Amniotic epithelial cell (primary cell): ENCODE data around the gene DUOXA1.
A peak's percentile ranks its signal among the peaks of the same experiment; 100 is the strongest.

ENCODE experiments used
- DNase-seq: peaks from one replicate; pipeline ENCODE4 v3.0.0-alpha.2; 2010; ENCODE audit warnings: low read depth

The DUOXA1 gene

GRCh38 chr15:45131510-45131909 lies 1.8 kb upstream of the DUOXA1 start:
- no peak for DNase-seq

GRCh38 chr15:45130291-45131000 lies 767 bp upstream of the DUOXA1 start:
- no peak for DNase-seq

GRCh38 chr15:45128971-45129639 lies 574 bp downstream of the DUOXA1 start:
- no peak for DNase-seq

- peak; percentile 18 for DNase-seq
Observed at GRCh38 chr15:45126535-45127158, 3.0 kb downstream of the DUOXA1 start.

- DNase-seq = no peak
Observed at GRCh38 chr15:45123397-45123796, 6.3 kb downstream of the DUOXA1 start.

- DNase-seq = no peak
Observed at GRCh38 chr15:45122719-45123118, 7.0 kb downstream of the DUOXA1 start.

- DNase-seq = peak; percentile 82
Observed at GRCh38 chr15:45121706-45122417, 7.8 kb downstream of the DUOXA1 start.

GRCh38 chr15:45121020-45121419 lies 8.7 kb downstream of the DUOXA1 start:
- no peak for DNase-seq

GRCh38 chr15:45120081-45120972 lies 9.4 kb downstream of the DUOXA1 start:
- no peak for DNase-seq

GRCh38 chr15:45118996-45119395 lies 10.7 kb downstream of the DUOXA1 start:
- DNase-seq = no peak

GRCh38 chr15:45118131-45118588 lies 11.5 kb downstream of the DUOXA1 start:
- DNase-seq = peak; percentile 82

GRCh38 chr15:45117308-45118130 lies 12.2 kb downstream of the DUOXA1 start:
- no peak for DNase-seq

- DNase-seq = no peak
Observed at GRCh38 chr15:45116482-45117307, 13.0 kb downstream of the DUOXA1 start.

- no peak for DNase-seq
Observed at GRCh38 chr15:45116006-45116481, 13.6 kb downstream of the DUOXA1 start.

- DNase-seq = no peak
Observed at GRCh38 chr15:45115312-45115820, 14.3 kb downstream of the DUOXA1 start.

- DNase-seq = no peak
Observed at GRCh38 chr15:45114751-45115085, 15.0 kb downstream of the DUOXA1 start.

- DNase-seq = no peak
Observed at GRCh38 chr15:45114076-45114750, 15.5 kb downstream of the DUOXA1 start, which contains the start of the genes DUOX2 and DUOXA2. TSS of gene DUOX2 (minus strand) at chr15:45114172. CDS start at chr15:45113411, 761 bp downstream. TSS of gene DUOXA2 (plus strand) at chr15:45114326. CDS start at chr15:45114606, 280 bp downstream.

- DNase-seq = no peak
Observed at GRCh38 chr15:45113380-45113990, 16.2 kb downstream of the DUOXA1 start.
